Astrocyte (in vitro differentiated cells and primary cell): ENCODE data around the gene GIT1.

Experiments
- EZH2 ChIP-seq: IDR thresholded peaks from 2 replicates; pipeline ENCODE4 v1.6.1; 2012; ENCODE audit warnings: mild to moderate bottlenecking, low read length, inconsistent platforms; ENCODE audit not compliant: insufficient read depth
- TF ChIP-seq, protein P1 (sequence below): IDR thresholded peaks from 2 replicates; pipeline ENCODE4 v1.5.1; 2011; ENCODE audit warnings: low read depth, mild to moderate bottlenecking, inconsistent platforms, low read length, moderate library complexity; ENCODE audit not compliant: insufficient read depth

DNA sequence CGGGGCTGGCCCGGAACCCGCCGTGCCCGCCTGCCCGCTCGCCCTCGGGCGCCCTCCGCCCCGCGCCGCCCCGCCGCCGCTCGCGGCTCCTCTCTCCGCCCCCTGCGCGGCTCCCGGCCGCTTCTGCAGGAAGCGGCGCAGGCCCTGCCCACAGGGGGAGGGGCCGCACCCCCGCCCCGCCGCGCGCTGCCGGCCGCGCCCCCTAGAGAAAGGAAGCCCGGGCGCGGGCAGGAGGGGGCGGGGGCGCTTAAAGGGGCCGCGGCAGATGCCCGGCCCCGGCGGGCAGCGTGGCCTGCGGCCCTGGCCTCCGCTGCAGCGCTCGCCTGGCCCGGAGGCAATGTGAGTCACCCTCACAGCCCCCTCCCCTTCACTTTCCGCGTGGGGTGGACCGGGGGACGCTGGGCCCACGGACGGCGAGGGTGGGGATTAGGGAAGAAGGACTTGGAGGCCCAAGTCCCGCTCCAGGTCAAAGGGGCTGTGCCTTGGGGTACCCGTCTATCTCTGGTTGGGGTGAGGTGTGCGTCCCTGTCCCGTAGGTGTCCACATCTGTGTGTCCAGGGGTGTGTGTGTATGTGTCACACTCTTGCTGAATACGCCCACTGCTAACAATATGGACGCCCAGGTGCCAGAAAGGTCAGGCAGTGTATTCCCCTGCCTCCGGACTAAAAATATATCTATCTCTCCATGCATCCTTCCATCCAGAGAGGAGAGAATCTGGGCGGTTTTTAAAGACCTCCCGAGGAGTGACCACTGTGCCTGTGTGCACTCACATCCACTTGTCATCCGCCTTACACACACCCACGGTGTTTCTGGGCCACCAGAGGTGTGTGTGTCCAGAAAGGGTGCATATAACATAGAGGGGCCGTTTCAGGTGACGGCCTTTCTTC is at the start of gene GIT1:
- TF ChIP-seq, protein P1, sequence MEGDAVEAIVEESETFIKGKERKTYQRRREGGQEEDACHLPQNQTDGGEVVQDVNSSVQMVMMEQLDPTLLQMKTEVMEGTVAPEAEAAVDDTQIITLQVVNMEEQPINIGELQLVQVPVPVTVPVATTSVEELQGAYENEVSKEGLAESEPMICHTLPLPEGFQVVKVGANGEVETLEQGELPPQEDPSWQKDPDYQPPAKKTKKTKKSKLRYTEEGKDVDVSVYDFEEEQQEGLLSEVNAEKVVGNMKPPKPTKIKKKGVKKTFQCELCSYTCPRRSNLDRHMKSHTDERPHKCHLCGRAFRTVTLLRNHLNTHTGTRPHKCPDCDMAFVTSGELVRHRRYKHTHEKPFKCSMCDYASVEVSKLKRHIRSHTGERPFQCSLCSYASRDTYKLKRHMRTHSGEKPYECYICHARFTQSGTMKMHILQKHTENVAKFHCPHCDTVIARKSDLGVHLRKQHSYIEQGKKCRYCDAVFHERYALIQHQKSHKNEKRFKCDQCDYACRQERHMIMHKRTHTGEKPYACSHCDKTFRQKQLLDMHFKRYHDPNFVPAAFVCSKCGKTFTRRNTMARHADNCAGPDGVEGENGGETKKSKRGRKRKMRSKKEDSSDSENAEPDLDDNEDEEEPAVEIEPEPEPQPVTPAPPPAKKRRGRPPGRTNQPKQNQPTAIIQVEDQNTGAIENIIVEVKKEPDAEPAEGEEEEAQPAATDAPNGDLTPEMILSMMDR: no peak
- no peak for TF ChIP-seq EZH2
